HG03280 (cell line): ENCODE results near the gene XKR8.

Experiments
- ATAC-seq: cut with Tn5 transposase; IDR thresholded peaks from one replicate; pipeline ENCODE4 v1.9.1; 2021; ENCODE audit warnings: mild to moderate bottlenecking, moderate library complexity; ENCODE audit not compliant: unreplicated experiment

XKR8 gene

GRCh38 chr1:27955076-27955475 is 4.7 kb upstream of the XKR8 start:
- no peak for ATAC-seq

GRCh38 chr1:27956761-27957160 is 3.0 kb upstream of the XKR8 start:
- ATAC-seq: no peak

GRCh38 chr1:27957655-27958054 is 2.1 kb upstream of the XKR8 start:
- no peak for ATAC-seq

GRCh38 chr1:27958513-27958912 is 1.3 kb upstream of the XKR8 start:
- ATAC-seq: no peak

GRCh38 chr1:27960762-27961645 is 1.2 kb downstream of the XKR8 start:
- no peak for ATAC-seq

GRCh38 chr1:27961646-27962221 is 2.0 kb downstream of the XKR8 start:
- no peak for ATAC-seq

GRCh38 chr1:27963393-27963792 is 3.6 kb downstream of the XKR8 start:
- ATAC-seq: no peak

- ATAC-seq: no peak
Measured at GRCh38 chr1:27966402-27967105, 6.8 kb downstream of the XKR8 start.

- ATAC-seq: no peak
Measured at GRCh38 chr1:27967106-27967883, 7.5 kb downstream of the XKR8 start.

GRCh38 chr1:27967884-27968466 is 8.2 kb downstream of the XKR8 start:
- no peak for ATAC-seq

- ATAC-seq: no peak
Measured at GRCh38 chr1:27968692-27969091, 8.9 kb downstream of the XKR8 start.

GRCh38 chr1:27970401-27970800 is 10.6 kb downstream of the XKR8 start:
- no peak for ATAC-seq

- ATAC-seq: no peak
Measured at GRCh38 chr1:27971674-27972073, 11.9 kb downstream of the XKR8 start.

- no peak for ATAC-seq
Measured at GRCh38 chr1:27972141-27972540, 12.4 kb downstream of the XKR8 start.

GRCh38 chr1:27973771-27974416 is 14.1 kb downstream of the XKR8 start:
- ATAC-seq: no peak

GRCh38 chr1:27974417-27974781 is 14.6 kb downstream of the XKR8 start:
- no peak for ATAC-seq

GRCh38 chr1:27979151-27979858 is 19.5 kb downstream of the XKR8 start:
- ATAC-seq: no peak

GRCh38 chr1:27979859-27980201 is 20.1 kb downstream of the XKR8 start:
- no peak for ATAC-seq

GRCh38 chr1:27980216-27980845 is 20.6 kb downstream of the XKR8 start:
- ATAC-seq: no peak
